ENCODE data around the gene GPR146.

GRCh38 chr7:1096156-1097119 lies 52.1 kb downstream of the GPR146 start:
- TF ChIP-seq CTCF (IDR thresholded peaks at IDR 0.05; ENCODE audit: poor library complexity) = no peak
- TF ChIP-seq EZH2phosphoT487 (IDR thresholded peaks at IDR 0.05; ENCODE audit: low read depth, severe bottlenecking, unreplicated experiment) = no peak
- TF ChIP-seq EZH2 (IDR thresholded peaks at IDR 0.05; ENCODE audit: borderline replicate concordance) = no peak
